Measurements from ENCODE around the gene MORN2. TPM values are rescaled to one million over a fixed set of nuclear protein-coding genes. Genes with fewer than 3 reads are reported as not detected.

MORN2 gene
- total RNA-seq, 6 experiments from 2014 or later, result 15.1 to 23.0 (median 19.4) TPM

DNA sequence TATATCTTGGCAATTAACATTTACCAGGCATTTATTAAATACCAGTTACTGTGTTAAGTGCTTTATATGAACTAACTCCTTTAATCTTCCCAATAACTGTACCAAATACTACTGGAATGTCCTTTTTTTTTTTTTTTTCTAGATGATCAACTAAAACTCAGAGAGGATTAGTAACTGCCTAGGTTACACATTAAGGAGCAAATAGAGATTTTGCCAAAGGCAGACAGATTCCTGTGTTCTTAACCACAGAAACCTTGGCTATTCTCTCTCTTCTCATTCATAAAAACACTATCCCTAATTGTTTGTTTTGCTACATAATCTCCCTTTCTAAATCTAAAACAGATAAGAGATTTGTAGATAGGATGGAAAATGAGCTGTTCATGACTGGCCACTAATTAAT, 13.3 kb upstream of the MORN2 start:
- TF ChIP-seq, protein P1, sequence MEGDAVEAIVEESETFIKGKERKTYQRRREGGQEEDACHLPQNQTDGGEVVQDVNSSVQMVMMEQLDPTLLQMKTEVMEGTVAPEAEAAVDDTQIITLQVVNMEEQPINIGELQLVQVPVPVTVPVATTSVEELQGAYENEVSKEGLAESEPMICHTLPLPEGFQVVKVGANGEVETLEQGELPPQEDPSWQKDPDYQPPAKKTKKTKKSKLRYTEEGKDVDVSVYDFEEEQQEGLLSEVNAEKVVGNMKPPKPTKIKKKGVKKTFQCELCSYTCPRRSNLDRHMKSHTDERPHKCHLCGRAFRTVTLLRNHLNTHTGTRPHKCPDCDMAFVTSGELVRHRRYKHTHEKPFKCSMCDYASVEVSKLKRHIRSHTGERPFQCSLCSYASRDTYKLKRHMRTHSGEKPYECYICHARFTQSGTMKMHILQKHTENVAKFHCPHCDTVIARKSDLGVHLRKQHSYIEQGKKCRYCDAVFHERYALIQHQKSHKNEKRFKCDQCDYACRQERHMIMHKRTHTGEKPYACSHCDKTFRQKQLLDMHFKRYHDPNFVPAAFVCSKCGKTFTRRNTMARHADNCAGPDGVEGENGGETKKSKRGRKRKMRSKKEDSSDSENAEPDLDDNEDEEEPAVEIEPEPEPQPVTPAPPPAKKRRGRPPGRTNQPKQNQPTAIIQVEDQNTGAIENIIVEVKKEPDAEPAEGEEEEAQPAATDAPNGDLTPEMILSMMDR (IDR thresholded peaks at IDR 0.05), result no peak
- DNase-seq, result no peak
- Mint-ChIP-seq H3K27me3 (ENCODE audit: insufficient read depth) (no peaks in the 10 kb centered on the region), H3K4me3 (no peak overlapping the region), H3K36me3 (ENCODE audit: low read depth) (peaks cover 45% of the 10 kb centered on the region), H3K27ac (no peak overlapping the region; the same call in 1 of the 2 replicates), H3K9me3 (no peaks in the 10 kb centered on the region), H3K4me1 (ENCODE audit: low read depth) (peaks cover 23% of the 10 kb centered on the region)

DNA sequence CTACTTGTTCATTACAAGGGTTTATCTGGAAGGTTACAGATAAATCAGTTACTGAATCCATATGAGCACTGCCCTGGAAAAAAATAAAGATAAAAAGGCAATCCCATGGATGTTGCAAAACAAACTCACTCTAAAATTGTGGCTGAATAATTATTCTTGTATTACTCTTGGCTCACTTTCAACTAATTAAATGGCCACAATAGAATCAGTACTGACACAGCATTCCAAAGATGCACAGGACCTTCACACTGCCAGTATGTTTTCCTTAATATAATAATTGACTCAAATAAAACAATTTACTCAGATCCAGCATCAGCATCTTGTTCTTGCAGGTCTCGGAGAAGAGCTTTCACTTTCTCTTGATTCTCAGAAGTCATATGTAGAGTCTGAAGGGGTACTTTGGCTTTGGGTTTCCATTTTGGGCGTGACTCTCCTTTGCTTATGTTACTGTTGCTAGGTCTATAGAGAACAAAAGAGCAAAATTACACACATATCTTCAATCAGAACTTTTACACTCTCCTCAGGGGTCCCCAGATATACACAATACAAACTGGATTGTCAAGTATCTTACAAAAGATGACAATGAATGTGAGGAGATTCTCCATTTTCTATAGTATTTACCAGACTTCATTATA, 12.6 kb upstream of the MORN2 start:
- H3K27me3 Mint-ChIP-seq (ENCODE audit: insufficient read depth), result no peaks in the 10 kb centered on the region
- H3K9me3 Mint-ChIP-seq, result no peaks in the 10 kb centered on the region
- H3K4me3 Mint-ChIP-seq, result peak overlapping the region; percentile 17; the same call in 1 of the 2 replicates
- H3K4me1 Mint-ChIP-seq (ENCODE audit: low read depth), result peaks cover 23% of the 10 kb centered on the region
- TF ChIP-seq, protein P1 (IDR thresholded peaks at IDR 0.05), result no peak
- DNase-seq, result no peak
- peak overlapping the region; percentile 10; the same call in 1 of the 2 replicates for H3K27ac Mint-ChIP-seq
- H3K36me3 Mint-ChIP-seq (ENCODE audit: low read depth), result peaks cover 48% of the 10 kb centered on the region

DNA sequence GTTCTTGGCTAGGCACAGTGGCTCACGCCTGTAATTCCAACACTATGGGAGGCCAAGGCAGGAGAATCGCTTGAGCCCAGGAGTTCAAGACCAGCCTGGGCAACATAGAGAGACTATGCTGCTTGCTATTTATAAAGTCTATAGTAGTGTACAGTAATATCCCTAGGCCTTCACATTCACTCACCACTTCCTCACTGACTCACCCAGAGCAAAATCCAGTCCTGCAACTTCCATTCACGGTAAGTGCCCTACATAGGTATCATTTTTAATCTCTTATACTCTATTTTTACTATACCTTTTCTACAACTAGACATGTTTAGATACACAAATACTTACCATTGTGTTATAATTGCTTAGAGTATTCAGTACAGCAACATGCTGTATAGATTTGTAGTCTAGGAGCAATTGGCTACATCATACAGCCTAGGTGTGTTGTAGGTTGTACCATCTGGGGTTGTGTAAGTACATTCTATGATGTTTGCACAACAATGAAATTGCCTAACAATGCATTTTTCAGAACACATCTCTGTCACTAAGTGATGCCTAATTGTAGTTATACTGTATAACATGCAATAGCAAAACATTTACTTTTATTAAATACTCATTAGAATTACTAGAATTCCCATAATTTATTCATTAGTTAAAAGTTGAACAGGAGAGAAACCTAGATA, 8.9 kb upstream of the MORN2 start:
- TF ChIP-seq, protein P1 (IDR thresholded peaks at IDR 0.05), result no peak
- no peak for DNase-seq
- Mint-ChIP-seq H3K27ac (no peak overlapping the region), H3K36me3 (ENCODE audit: low read depth) (peaks cover 43% of the 10 kb centered on the region), H3K9me3 (peaks cover 5% of the 10 kb centered on the region), H3K27me3 (ENCODE audit: insufficient read depth) (no peaks in the 10 kb centered on the region), H3K4me1 (ENCODE audit: low read depth) (peaks cover 23% of the 10 kb centered on the region), H3K4me3 (no peak overlapping the region)

DNA sequence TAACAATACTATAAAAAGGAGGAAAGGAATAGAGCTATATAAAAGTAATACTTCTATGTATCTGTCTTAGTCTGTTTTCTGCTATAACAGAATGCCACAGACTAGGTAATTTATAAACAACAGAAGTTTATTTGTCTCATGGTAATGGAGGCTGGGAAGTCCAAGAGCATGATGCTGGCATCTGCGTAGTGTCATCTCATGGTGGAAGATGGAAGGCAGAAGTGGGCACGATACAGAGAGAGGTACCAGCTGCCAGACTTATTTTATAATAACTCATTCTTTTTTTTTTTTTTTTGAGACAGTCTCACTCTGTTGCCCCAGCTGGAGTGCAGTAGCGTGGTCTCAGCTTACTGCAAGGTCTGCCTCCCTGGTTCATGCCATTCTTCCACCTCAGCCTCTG, 4.3 kb upstream of the MORN2 start:
- no peak overlapping the region for H3K27ac Mint-ChIP-seq
- no peak overlapping the region for H3K4me3 Mint-ChIP-seq

DNA sequence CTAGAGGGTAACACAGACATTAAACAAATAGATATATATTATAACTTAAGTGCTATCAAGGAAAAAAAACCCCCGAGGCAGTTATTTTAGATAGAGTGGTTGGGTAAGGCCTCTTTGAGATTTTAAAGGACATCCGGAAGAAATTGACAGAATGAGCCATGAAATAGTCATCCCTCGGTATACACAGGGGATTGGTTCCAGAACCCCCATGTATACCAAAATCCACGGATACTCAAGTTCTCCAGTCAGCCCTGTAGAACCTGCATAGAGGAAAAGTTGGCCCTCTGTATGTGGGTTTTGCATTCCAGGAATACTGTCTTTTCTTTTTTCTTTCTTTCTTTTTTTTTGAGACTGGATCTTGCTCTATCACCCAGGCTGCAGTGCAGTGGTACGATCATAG, 2.0 kb upstream of the MORN2 start:
- TF ChIP-seq, protein P1 (IDR thresholded peaks at IDR 0.05), result no peak

More for the DNA sequence above, 4.3 kb upstream of the MORN2 start:
- Mint-ChIP-seq H3K36me3 (ENCODE audit: low read depth) (peaks cover 49% of the 10 kb centered on the region), H3K27me3 (ENCODE audit: insufficient read depth) (no peaks in the 10 kb centered on the region), H3K4me1 (ENCODE audit: low read depth) (peaks cover 29% of the 10 kb centered on the region), H3K9me3 (peaks cover 5% of the 10 kb centered on the region)
- DNase-seq, result no peak
- TF ChIP-seq, protein P1 (IDR thresholded peaks at IDR 0.05), result no peak

More for the DNA sequence above, 2.0 kb upstream of the MORN2 start:
- no peak for DNase-seq
- H3K36me3 Mint-ChIP-seq (ENCODE audit: low read depth), result peaks cover 37% of the 10 kb centered on the region
- H3K27ac Mint-ChIP-seq, result no peak overlapping the region
- no peaks in the 10 kb centered on the region for H3K27me3 Mint-ChIP-seq (ENCODE audit: insufficient read depth)
- H3K4me3 Mint-ChIP-seq, result no peak overlapping the region
- peaks cover 28% of the 10 kb centered on the region for H3K4me1 Mint-ChIP-seq (ENCODE audit: low read depth)
- H3K9me3 Mint-ChIP-seq, result peaks cover 5% of the 10 kb centered on the region
